GM20431 (cell line): ENCODE measurements around the gene WDR90.

Experiments used
- in situ Hi-C: fragments of 300-500 bp; cut with MseI, MboI; formaldehyde crosslinking; loops from one replicate; pipeline ENCODE4 v1.15.0; 2020; ENCODE audit warnings: low sequenced_read_pairs; ENCODE audit not compliant: unreplicated experiment

The WDR90 gene

GRCh38 chr16:625977-626765, 23.0 kb upstream of the WDR90 start:
- in situ Hi-C loops: no loop called here

GRCh38 chr16:626787-627453, 22.2 kb upstream of the WDR90 start:
- in situ Hi-C loops: no loop called here

- in situ Hi-C loops: no loop called here
These were observed 21.5 kb upstream of the WDR90 start for GRCh38 chr16:627454-628239.

- in situ Hi-C loops: no loop called here
These were observed 20.7 kb upstream of the WDR90 start for GRCh38 chr16:628321-629061.

GRCh38 chr16:629185-629832, 19.9 kb upstream of the WDR90 start:
- in situ Hi-C loops: no loop called here

GRCh38 chr16:629833-630248, 19.3 kb upstream of the WDR90 start:
- in situ Hi-C loops: no loop called here

- in situ Hi-C loops: no loop called here
These were observed 18.8 kb upstream of the WDR90 start for GRCh38 chr16:630249-630814.

- in situ Hi-C loops: no loop called here
These were observed 18.3 kb upstream of the WDR90 start, which contains the start of gene WFIKKN1 for GRCh38 chr16:630815-631405. TSS of gene WFIKKN1 (plus strand) at chr16:630985. CDS start at chr16:631254, 269 bp downstream.

- in situ Hi-C loops: no loop called here
These were observed 17.3 kb upstream of the WDR90 start for GRCh38 chr16:631808-632358.

GRCh38 chr16:632486-633335, 16.5 kb upstream of the WDR90 start:
- in situ Hi-C loops: no loop called here

GRCh38 chr16:633336-634050, 15.7 kb upstream of the WDR90 start:
- in situ Hi-C loops: no loop called here

- in situ Hi-C loops: no loop called here
These were observed 15.0 kb upstream of the WDR90 start for GRCh38 chr16:634051-634670.

- in situ Hi-C loops: no loop called here
These were observed 14.2 kb upstream of the WDR90 start for GRCh38 chr16:634996-635395.

GRCh38 chr16:635573-636205, 13.5 kb upstream of the WDR90 start:
- in situ Hi-C loops: no loop called here

GRCh38 chr16:636206-637080, 12.7 kb upstream of the WDR90 start, which contains the start of gene METTL26:
TSS of gene METTL26 (minus strand) at chr16:636305. CDS start at chr16:636290, 15 bp downstream.
- in situ Hi-C loops: no loop called here
